Measurements from ENCODE around the gene SLC25A19.
A peak's percentile ranks its signal among the peaks of the same experiment; 100 is the strongest.
"Not testable (repeated sequence)": the region's sequence is repeated elsewhere in the genome, so short reads cannot be mapped to it uniquely, and the experiment has no call there.

The SLC25A19 gene

GRCh38 chr17:75301049-75301448 is 11.8 kb upstream of the SLC25A19 start:
- DNase-seq = no peak

- no peak for DNase-seq
Measured at GRCh38 chr17:75300280-75300679, 11.0 kb upstream of the SLC25A19 start.

GRCh38 chr17:75295201-75296158 is 6.2 kb upstream of the SLC25A19 start:
- no peak for DNase-seq

GRCh38 chr17:75292810-75293448 is 3.7 kb upstream of the SLC25A19 start:
- not testable (repeated sequence) for DNase-seq

GRCh38 chr17:75289832-75290337 is 652 bp upstream of the SLC25A19 start:
- peak; percentile 59 for DNase-seq

GRCh38 chr17:75288770-75289114 is 491 bp downstream of the SLC25A19 start:
- peak; percentile 43 for DNase-seq

- DNase-seq = no peak
Measured at GRCh38 chr17:75288359-75288758, 874 bp downstream of the SLC25A19 start.

GRCh38 chr17:75287221-75287620 is 2.0 kb downstream of the SLC25A19 start:
- DNase-seq = no peak

- no peak for DNase-seq
Measured at GRCh38 chr17:75285123-75285522, 4.1 kb downstream of the SLC25A19 start.

- DNase-seq = not testable (repeated sequence)
Measured at GRCh38 chr17:75280189-75280588, 9.0 kb downstream of the SLC25A19 start.

GRCh38 chr17:75277664-75278071 is 11.6 kb downstream of the SLC25A19 start:
- no peak for DNase-seq

- DNase-seq = no peak
Measured at GRCh38 chr17:75273977-75274708, 15.1 kb downstream of the SLC25A19 start.

GRCh38 chr17:75272848-75273184 is 16.4 kb downstream of the SLC25A19 start:
- DNase-seq = no peak

- DNase-seq = no peak
Measured at GRCh38 chr17:75271955-75272847, 17.0 kb downstream of the SLC25A19 start.

- peak; percentile 87 for DNase-seq
Measured at GRCh38 chr17:75271233-75271954, 17.8 kb downstream of the SLC25A19 start.

- no peak for DNase-seq
Measured at GRCh38 chr17:75270966-75271232, 18.3 kb downstream of the SLC25A19 start, which contains the start of gene MIF4GD. Gene MIF4GD (minus strand): TSS chr17:75271231. CDS start chr17:75270195, 1,036 bp downstream.

GRCh38 chr17:75270218-75270965 is 18.8 kb downstream of the SLC25A19 start:
- peak; percentile 78 for DNase-seq

- no peak for DNase-seq
Measured at GRCh38 chr17:75269844-75270217, 19.4 kb downstream of the SLC25A19 start.

GRCh38 chr17:75267411-75268232 is 21.6 kb downstream of the SLC25A19 start:
- DNase-seq = no peak

- DNase-seq = peak; percentile 31
Measured at GRCh38 chr17:75267153-75267410, 22.2 kb downstream of the SLC25A19 start.

All from femur (tissue), 1 donor.